HUES6 (cell line): ENCODE data around the gene COL9A1.
"Not testable (repeated sequence)": the region's sequence is repeated elsewhere in the genome, so short reads cannot be mapped to it uniquely, and the experiment has no call there.

ENCODE experiments used
- H3K27ac ChIP-seq: 2 replicates; pipeline ENCODE4 v1.7.0; 2013; ENCODE audit warnings: low read depth, mild to moderate bottlenecking, low read length, inconsistent platforms
- H3K27me3 ChIP-seq: 2 replicates; pipeline ENCODE4 v1.6.1; 2013; ENCODE audit warnings: low read length; ENCODE audit not compliant: control insufficient read depth, insufficient read depth
- H3K36me3 ChIP-seq: 2 replicates; pipeline ENCODE4 v1.6.1; 2013; ENCODE audit warnings: low read length; ENCODE audit not compliant: control insufficient read depth, insufficient read depth
- H3K4me1 ChIP-seq: 2 replicates; pipeline ENCODE4 v1.6.1; 2013; ENCODE audit warnings: low read length; ENCODE audit not compliant: control insufficient read depth, insufficient read depth
- H3K4me3 ChIP-seq: 2 replicates; pipeline ENCODE4 v1.5.1; 2013; ENCODE audit warnings: low read depth, low read length
- H3K9ac ChIP-seq: one replicate; pipeline ENCODE4 v1.6.1; 2013; ENCODE audit warnings: mild to moderate bottlenecking, low read length
- H3K9me3 ChIP-seq: 2 replicates; pipeline ENCODE4 v1.6.1; 2013; ENCODE audit warnings: low read depth, low read length; ENCODE audit not compliant: control insufficient read depth, insufficient read depth

COL9A1 gene

GRCh38 chr6:70315079-70315751, 12.3 kb upstream of the COL9A1 start:
- Histone ChIP-seq H3K4me1 (no peaks in the 10 kb centered on the region), H3K27me3 (no peaks in the 10 kb centered on the region), H3K36me3 (no peaks in the 10 kb centered on the region)

GRCh38 chr6:70314296-70314695, 11.4 kb upstream of the COL9A1 start:
- H3K4me1 ChIP-seq: no peaks in the 10 kb centered on the region
- H3K27me3 ChIP-seq: no peaks in the 10 kb centered on the region
- H3K9me3 ChIP-seq: peaks cover 6% of the 10 kb centered on the region; the same call in 1 of the 2 replicates
- H3K4me3 ChIP-seq: no peak overlapping the region
- H3K27ac ChIP-seq: no peak overlapping the region
- no peak overlapping the region for H3K9ac ChIP-seq
- H3K36me3 ChIP-seq: no peaks in the 10 kb centered on the region

More at GRCh38 chr6:70315079-70315751, 12.3 kb upstream of the COL9A1 start:
- Histone ChIP-seq H3K4me3 (no peak overlapping the region), H3K27ac (no peak overlapping the region), H3K9ac (no peak overlapping the region), H3K9me3 (peaks cover 6% of the 10 kb centered on the region; the same call in 1 of the 2 replicates)

GRCh38 chr6:70312165-70312745, 9.4 kb upstream of the COL9A1 start:
- Histone ChIP-seq H3K9ac (no peak overlapping the region), H3K27ac (no peak overlapping the region), H3K4me1 (no peaks in the 10 kb centered on the region), H3K4me3 (no peak overlapping the region), H3K9me3 (0 out of 2 replicates have a peak, but pooled peaks cover 1% of the 10 kb centered on the region), H3K27me3 (no peaks in the 10 kb centered on the region), H3K36me3 (no peaks in the 10 kb centered on the region)

GRCh38 chr6:70310063-70310694, 7.3 kb upstream of the COL9A1 start:
- H3K27me3 ChIP-seq: no peaks in the 10 kb centered on the region
- no peaks in the 10 kb centered on the region for H3K9me3 ChIP-seq
- H3K9ac ChIP-seq: no peak overlapping the region
- no peaks in the 10 kb centered on the region for H3K4me1 ChIP-seq
- no peaks in the 10 kb centered on the region for H3K36me3 ChIP-seq
- H3K4me3 ChIP-seq: no peak overlapping the region
- no peak overlapping the region for H3K27ac ChIP-seq

GRCh38 chr6:70309243-70309642, 6.4 kb upstream of the COL9A1 start:
- Histone ChIP-seq H3K4me3 (no peak overlapping the region), H3K4me1 (no peaks in the 10 kb centered on the region), H3K9ac (no peak overlapping the region), H3K36me3 (no peaks in the 10 kb centered on the region), H3K9me3 (no peaks in the 10 kb centered on the region), H3K27me3 (no peaks in the 10 kb centered on the region), H3K27ac (no peak overlapping the region)

- H3K36me3 ChIP-seq, H3K4me1 ChIP-seq, H3K9ac ChIP-seq, H3K9me3 ChIP-seq, H3K27me3 ChIP-seq, H3K27ac ChIP-seq, H3K4me3 ChIP-seq: not testable (repeated sequence)
Measured at GRCh38 chr6:70308142-70308541, 5.3 kb upstream of the COL9A1 start.

- Histone ChIP-seq H3K27me3 (no peaks in the 10 kb centered on the region), H3K4me3 (no peak overlapping the region), H3K27ac (no peak overlapping the region), H3K4me1 (no peaks in the 10 kb centered on the region), H3K36me3 (no peaks in the 10 kb centered on the region), H3K9ac (no peak overlapping the region), H3K9me3 (no peaks in the 10 kb centered on the region)
Measured at GRCh38 chr6:70307008-70307407, 4.1 kb upstream of the COL9A1 start.

- Histone ChIP-seq H3K9ac (no peak overlapping the region), H3K9me3 (no peaks in the 10 kb centered on the region), H3K27ac (no peak overlapping the region), H3K4me1 (no peaks in the 10 kb centered on the region), H3K27me3 (no peaks in the 10 kb centered on the region), H3K4me3 (no peak overlapping the region), H3K36me3 (no peaks in the 10 kb centered on the region)
Measured at GRCh38 chr6:70304616-70305015, 1.7 kb upstream of the COL9A1 start.

GRCh38 chr6:70299456-70299855, 3.4 kb downstream of the COL9A1 start:
- no peak overlapping the region for H3K4me3 ChIP-seq
- no peak overlapping the region for H3K27ac ChIP-seq
- H3K4me1 ChIP-seq: no peaks in the 10 kb centered on the region
- H3K9ac ChIP-seq: no peak overlapping the region
- peaks cover 7% of the 10 kb centered on the region; the same call in 1 of the 2 replicates for H3K27me3 ChIP-seq
- no peaks in the 10 kb centered on the region for H3K9me3 ChIP-seq
- no peaks in the 10 kb centered on the region for H3K36me3 ChIP-seq

- Histone ChIP-seq H3K4me3 (no peak overlapping the region), H3K27ac (no peak overlapping the region), H3K27me3 (peaks cover 7% of the 10 kb centered on the region; the same call in 1 of the 2 replicates), H3K4me1 (no peaks in the 10 kb centered on the region), H3K9ac (no peak overlapping the region), H3K36me3 (no peaks in the 10 kb centered on the region), H3K9me3 (no peaks in the 10 kb centered on the region)
Measured at GRCh38 chr6:70298068-70298467, 4.8 kb downstream of the COL9A1 start.

GRCh38 chr6:70292193-70292592, 10.7 kb downstream of the COL9A1 start:
- H3K4me1 ChIP-seq: no peaks in the 10 kb centered on the region
- H3K9me3 ChIP-seq: no peaks in the 10 kb centered on the region
- no peak overlapping the region for H3K9ac ChIP-seq
- no peak overlapping the region for H3K27ac ChIP-seq
- H3K4me3 ChIP-seq: no peak overlapping the region
- no peaks in the 10 kb centered on the region; the same call in 1 of the 2 replicates for H3K27me3 ChIP-seq
- no peaks in the 10 kb centered on the region for H3K36me3 ChIP-seq
